Esophagus squamous epithelium (tissue), 4 donors: Measurements from ENCODE around the gene EXOC3L1.
A peak's percentile ranks its signal among the peaks of the same experiment; 100 is the strongest.

Source experiments
- CTCF ChIP-seq, 6 experiments: fragments of 450-650 bp in 4 of 6; fragments of 200-600 bp in 2 of 6; sonication (generic) in 2 of 6; IDR thresholded peaks; one replicate each; pipeline ENCODE4 v1.5.1; 2016 to 2019; ENCODE audit warnings: antibody characterized with exemption in 6 of 6, mild to moderate bottlenecking in 4 of 6, moderate library complexity in 4 of 6
- POLR2A ChIP-seq, 4 donors: fragments of 450-650 bp; IDR thresholded peaks; one replicate each; pipeline ENCODE4 v1.6.1; 2017; ENCODE audit warnings: antibody characterized with exemption in 4 of 4, mild to moderate bottlenecking in 4 of 4, moderate library complexity in 3 of 4

GRCh38 chr16:67226804-67227566 lies 37.0 kb upstream of the EXOC3L1 start, which contains the start of gene TMEM208:
- TF ChIP-seq CTCF (IDR thresholded peaks at IDR 0.05) (peak in 2 of 6 experiments; percentile 13 to 59), POLR2A (IDR thresholded peaks at IDR 0.05) (peak in 3 of 4 donors; percentile 20 to 78 (median 50))
